Neutrophil (primary cell): ENCODE data around the gene GNE.
"Not testable (repeated sequence)": the region's sequence is repeated elsewhere in the genome, so short reads cannot be mapped to it uniquely, and the experiment has no call there.

Source experiments
- H3K27ac ChIP-seq: fragments of 200-600 bp; sonication (generic); 2 replicates; pipeline ENCODE4 v1.5.1; 2016; ENCODE audit warnings: mild to moderate bottlenecking, moderate library complexity
- H3K27me3 ChIP-seq: fragments of 200-600 bp; sonication (generic); 2 replicates; pipeline ENCODE4 v1.6.0; 2016; ENCODE audit warnings: mild to moderate bottlenecking
- H3K36me3 ChIP-seq: fragments of 200-600 bp; sonication (generic); 2 replicates; pipeline ENCODE4 v1.5.1; 2017
- H3K4me1 ChIP-seq, 2 experiments: fragments of 200-600 bp in 1 of 2; sonication (generic) in 1 of 2; 1 replicate in 1 of 2; 2 replicates in 1 of 2; pipeline versions ENCODE4 v1.5.1 to v1.6.1; 2013 to 2016; ENCODE audit warnings: low read depth in 1 of 2, low read length in 1 of 2, mild to moderate bottlenecking in 1 of 2, moderate library complexity in 1 of 2; ENCODE audit not compliant: control insufficient read depth in 1 of 2, insufficient read depth in 1 of 2
- H3K4me3 ChIP-seq, 2 experiments: fragments of 200-600 bp in 1 of 2; sonication (generic) in 1 of 2; 1 replicate in 1 of 2; 2 replicates in 1 of 2; pipeline ENCODE4 v1.5.1; 2013 to 2016; ENCODE audit warnings: low read depth in 1 of 2, low read length in 1 of 2, mild to moderate bottlenecking in 1 of 2, moderate library complexity in 1 of 2
- H3K9me3 ChIP-seq: fragments of 200-600 bp; sonication (generic); 2 replicates; pipeline ENCODE4 v1.5.1; 2016
- TF ChIP-seq, protein P1 (sequence below): fragments of 200-600 bp; sonication (generic); IDR thresholded peaks from 2 replicates; pipeline ENCODE4 v1.5.1; 2016; ENCODE audit warnings: antibody characterized with exemption

Gene GNE

DNA sequence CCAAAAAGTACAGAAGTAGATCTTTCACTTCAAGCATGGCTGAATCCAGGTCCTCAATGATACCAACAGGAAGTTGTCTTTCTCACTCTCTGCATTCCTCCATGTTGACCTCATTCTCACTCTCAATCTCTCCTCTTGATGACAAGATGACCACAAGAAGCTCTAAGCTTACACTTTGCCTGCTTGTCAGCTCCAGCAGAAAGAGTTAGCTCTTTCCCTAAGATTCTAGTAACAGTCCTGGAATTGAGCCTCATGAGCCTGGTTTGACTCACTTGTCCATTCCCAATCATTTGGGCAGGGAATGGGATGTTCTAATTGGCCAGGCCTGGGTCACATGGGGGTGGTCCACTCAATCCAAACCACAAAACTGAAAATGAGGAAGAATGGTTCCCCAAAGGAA, 70.8 kb downstream of the GNE start:
- Histone ChIP-seq H3K4me3 (no peak overlapping the region), H3K27me3 (no peaks in the 10 kb centered on the region), H3K4me1 (peaks cover 18 to 22% of the 10 kb centered on the region in 2 experiments), H3K9me3 (no peaks in the 10 kb centered on the region), H3K36me3 (no peaks in the 10 kb centered on the region), H3K27ac (no peak overlapping the region)
- TF ChIP-seq, protein P1, sequence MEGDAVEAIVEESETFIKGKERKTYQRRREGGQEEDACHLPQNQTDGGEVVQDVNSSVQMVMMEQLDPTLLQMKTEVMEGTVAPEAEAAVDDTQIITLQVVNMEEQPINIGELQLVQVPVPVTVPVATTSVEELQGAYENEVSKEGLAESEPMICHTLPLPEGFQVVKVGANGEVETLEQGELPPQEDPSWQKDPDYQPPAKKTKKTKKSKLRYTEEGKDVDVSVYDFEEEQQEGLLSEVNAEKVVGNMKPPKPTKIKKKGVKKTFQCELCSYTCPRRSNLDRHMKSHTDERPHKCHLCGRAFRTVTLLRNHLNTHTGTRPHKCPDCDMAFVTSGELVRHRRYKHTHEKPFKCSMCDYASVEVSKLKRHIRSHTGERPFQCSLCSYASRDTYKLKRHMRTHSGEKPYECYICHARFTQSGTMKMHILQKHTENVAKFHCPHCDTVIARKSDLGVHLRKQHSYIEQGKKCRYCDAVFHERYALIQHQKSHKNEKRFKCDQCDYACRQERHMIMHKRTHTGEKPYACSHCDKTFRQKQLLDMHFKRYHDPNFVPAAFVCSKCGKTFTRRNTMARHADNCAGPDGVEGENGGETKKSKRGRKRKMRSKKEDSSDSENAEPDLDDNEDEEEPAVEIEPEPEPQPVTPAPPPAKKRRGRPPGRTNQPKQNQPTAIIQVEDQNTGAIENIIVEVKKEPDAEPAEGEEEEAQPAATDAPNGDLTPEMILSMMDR: no peak

DNA sequence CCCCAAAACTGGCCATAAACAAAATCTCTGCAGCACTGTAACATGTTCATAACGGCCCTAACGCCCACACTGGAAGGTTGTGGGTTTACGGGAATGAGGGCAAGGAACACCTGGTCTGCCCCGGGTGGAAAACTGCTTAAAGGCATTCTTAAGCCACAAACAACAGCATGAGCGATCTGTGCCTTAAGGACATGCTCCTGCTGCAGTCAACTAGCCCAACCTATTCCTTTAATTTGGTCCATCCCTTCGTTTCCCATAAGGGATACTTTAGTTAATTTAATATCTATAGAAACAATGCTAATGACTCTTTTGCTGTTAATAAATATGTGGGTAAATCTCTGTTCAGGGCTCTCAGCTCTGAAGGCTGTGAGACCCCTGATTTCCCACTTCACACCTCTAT, 78.0 kb downstream of the GNE start:
- not testable (repeated sequence) for H3K27me3 ChIP-seq, H3K9me3 ChIP-seq, H3K36me3 ChIP-seq, H3K4me3 ChIP-seq, H3K27ac ChIP-seq, H3K4me1 ChIP-seq

DNA sequence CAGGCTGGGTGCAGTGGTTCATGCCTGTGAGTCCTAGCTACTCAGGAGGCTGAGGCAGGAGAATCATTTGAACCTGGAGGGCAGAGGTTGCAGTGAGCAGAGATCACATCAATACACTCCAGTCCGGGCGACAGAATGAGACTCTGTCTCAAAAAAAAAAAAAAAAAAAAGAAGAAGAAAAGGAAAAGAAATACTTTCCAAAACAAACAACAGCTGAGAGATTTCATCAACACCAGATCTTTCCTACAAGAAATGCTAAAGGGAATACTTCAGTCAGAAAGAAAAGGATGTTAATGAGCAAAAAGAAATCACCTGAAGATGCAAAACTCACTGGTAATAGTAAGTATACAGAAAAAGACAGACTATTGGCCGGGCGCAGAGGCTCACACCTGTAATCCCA, 80.7 kb downstream of the GNE start:
- no peak overlapping the region for H3K4me3 ChIP-seq
- TF ChIP-seq, protein P1: no peak
- H3K36me3 ChIP-seq: no peaks in the 10 kb centered on the region
- no peak overlapping the region for H3K27ac ChIP-seq
- no peaks in the 10 kb centered on the region for H3K27me3 ChIP-seq
- no peaks in the 10 kb centered on the region for H3K9me3 ChIP-seq
- no peaks in the 10 kb centered on the region for H3K4me1 ChIP-seq

DNA sequence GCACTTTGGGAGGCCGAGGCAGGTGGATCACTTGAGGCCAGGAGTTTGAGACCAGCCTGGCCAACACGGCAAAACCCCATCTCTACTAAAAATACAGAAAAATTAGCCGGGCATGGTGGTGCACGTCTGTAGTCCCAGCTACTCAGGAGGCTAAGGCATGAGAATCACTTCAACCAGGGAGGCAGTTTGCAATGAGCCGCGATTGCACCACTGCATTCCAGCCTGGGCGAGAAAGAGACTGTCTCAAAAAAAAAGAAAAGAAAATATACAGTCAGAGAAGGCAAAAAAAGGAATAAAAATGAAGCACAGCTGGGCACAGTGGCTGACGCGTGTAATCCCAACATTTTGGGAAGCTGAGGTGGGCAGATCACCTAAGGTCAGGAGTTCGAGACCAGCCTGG, 81.8 kb downstream of the GNE start:
- not testable (repeated sequence) for H3K27me3 ChIP-seq, H3K27ac ChIP-seq, H3K36me3 ChIP-seq, H3K4me3 ChIP-seq, H3K9me3 ChIP-seq, H3K4me1 ChIP-seq

DNA sequence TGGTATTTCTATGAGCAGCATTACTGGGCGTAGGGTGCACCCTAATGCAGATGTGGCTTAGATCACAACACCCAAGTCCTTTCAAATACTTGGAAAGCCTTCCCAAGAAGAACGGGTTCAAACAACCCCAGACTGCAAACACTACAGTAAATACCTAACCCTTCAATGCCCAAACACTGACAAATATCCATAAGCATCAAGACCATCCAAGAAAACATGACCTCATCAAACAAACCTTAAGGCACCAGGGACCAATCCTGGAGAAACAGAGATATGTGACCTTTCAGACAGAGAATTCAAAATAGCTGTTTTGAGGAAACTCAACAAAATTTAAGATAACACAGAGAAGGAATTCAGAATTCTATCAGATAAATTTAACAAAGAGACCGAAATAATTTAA, 83.0 kb downstream of the GNE start:
- not testable (repeated sequence) for H3K27ac ChIP-seq, H3K4me3 ChIP-seq, H3K36me3 ChIP-seq, H3K27me3 ChIP-seq, H3K9me3 ChIP-seq, H3K4me1 ChIP-seq

DNA sequence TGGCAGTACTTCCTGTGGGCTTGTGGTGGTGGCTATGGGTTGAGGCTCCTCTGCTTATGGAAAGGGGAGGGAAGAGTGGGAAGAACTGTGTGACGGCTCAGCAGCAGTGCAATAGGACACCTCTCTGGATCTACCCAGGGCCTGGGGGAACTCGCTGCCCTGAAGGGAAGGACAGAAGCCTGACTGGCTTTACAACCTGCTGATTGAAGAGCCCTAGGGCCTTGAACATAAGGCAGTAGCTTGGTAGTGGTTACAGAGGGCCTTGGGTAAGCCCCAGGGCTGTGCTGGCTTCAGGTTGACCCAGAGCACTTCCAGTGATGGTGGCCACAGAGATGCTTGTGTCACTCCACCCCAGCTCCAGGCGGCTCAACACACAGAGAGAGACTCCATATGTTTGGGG, 83.5 kb downstream of the GNE start:
- TF ChIP-seq, protein P1: no peak
- Histone ChIP-seq H3K36me3 (no peaks in the 10 kb centered on the region), H3K4me3 (no peak overlapping the region), H3K9me3 (no peaks in the 10 kb centered on the region), H3K27ac (no peak overlapping the region), H3K4me1 (peaks cover 0 to 1% of the 10 kb centered on the region in 2 experiments), H3K27me3 (no peaks in the 10 kb centered on the region)

DNA sequence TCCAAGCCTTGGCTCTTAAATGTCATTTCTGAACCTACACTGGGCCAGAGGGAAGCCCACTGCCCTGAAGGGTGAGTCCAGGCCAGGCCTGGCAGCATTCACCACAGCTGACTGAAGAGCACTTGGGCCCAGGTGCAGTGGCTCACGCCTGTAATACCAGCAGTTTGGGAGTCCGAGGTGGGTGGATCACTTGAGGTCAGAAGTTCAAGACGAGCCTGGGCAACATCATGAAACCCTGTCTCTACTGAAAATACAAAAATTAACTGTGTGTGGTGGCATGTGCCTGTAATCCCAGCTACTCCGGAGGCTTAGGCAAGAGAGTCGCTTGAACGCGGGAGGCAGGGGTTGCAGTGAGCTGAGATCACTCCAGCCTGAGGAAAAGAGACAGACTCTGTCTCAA, 84.0 kb downstream of the GNE start:
- H3K9me3 ChIP-seq: no peaks in the 10 kb centered on the region
- no peak overlapping the region for H3K4me3 ChIP-seq
- no peaks in the 10 kb centered on the region for H3K27me3 ChIP-seq
- no peak overlapping the region for H3K27ac ChIP-seq
- peaks cover 4 to 6% of the 10 kb centered on the region in 2 experiments for H3K4me1 ChIP-seq
- TF ChIP-seq, protein P1: no peak
- H3K36me3 ChIP-seq: no peaks in the 10 kb centered on the region
